A549 (cell line): ENCODE measurements around the gene TLX3. TPM values are rescaled to one million over a fixed set of nuclear protein-coding genes. Genes with fewer than 3 reads are reported as not detected.

ENCODE experiments used
- ATAC-seq, 2 experiments: fragments of 200-7000 bp in 1 of 2; fragments of >200 bp in 1 of 2; cut with Nextera tagmentation in 1 of 2; cut with Tn5 transposase in 1 of 2; 3 replicates each; pipeline versions ENCODE4 v1.8.0 to v1.9.1; 2018 to 2020; ENCODE audit warnings: mild to moderate bottlenecking in 1 of 2, moderate library complexity in 1 of 2
- CTCF ChIA-PET: fragments of 300-600 bp; sonication (Branson Sonifier 250); formaldehyde crosslinking; extraction: SDS; loops from one replicate; lab custom pipeline; 2021; ENCODE audit warnings: antibody characterized with exemption, inconsistent platforms; lab: Yijun Ruan, JAX
- POLR2A ChIA-PET: fragments of 350-600 bp; formaldehyde crosslinking; extraction: SDS; loops from one replicate; lab custom pipeline; 2021; ENCODE audit warnings: antibody characterized with exemption, inconsistent platforms; lab: Yijun Ruan, JAX
- DNase-seq, 2 experiments: peaks; one replicate each; pipeline versions ENCODE4 v3.0.0 to v3.0.0-alpha.2; 2011 to 2016; ENCODE audit warnings: low read depth in 1 of 2, low spot score in 1 of 2
- FAIRE-seq: peaks from 2 replicates; lab custom pipeline; 2011; peaks lifted over from hg19 to GRCh38; lab: Jason Lieb, UNC
- H3K27ac ChIP-seq, 2 experiments: fragments of >200 bp; sonication (Bioruptor Twin); formaldehyde crosslinking; 3 replicates each; pipeline ENCODE4 v1.5.1; 2016 to 2017
- H3K4me1 ChIP-seq: fragments of >200 bp; sonication (Bioruptor Twin); formaldehyde crosslinking; 3 replicates; pipeline ENCODE4 v1.6.1; 2016
- H3K4me2 ChIP-seq: fragments of >200 bp; sonication (Bioruptor Twin); formaldehyde crosslinking; 3 replicates; pipeline ENCODE4 v1.6.1; 2016
- H3K4me3 ChIP-seq: fragments of >200 bp; sonication (Bioruptor Twin); formaldehyde crosslinking; 3 replicates; pipeline ENCODE4 v1.5.1; 2016
- H3K9me3 ChIP-seq: fragments of >200 bp; sonication (Bioruptor Twin); formaldehyde crosslinking; 3 replicates; pipeline ENCODE4 v1.6.1; 2016
- CBX2 ChIP-seq: fragments of 200-600 bp; sonication (generic); IDR thresholded peaks from 2 replicates; pipeline ENCODE4 v1.6.1; 2016; ENCODE audit warnings: low read depth, mild to moderate bottlenecking, borderline replicate concordance
- CBX8 ChIP-seq: fragments of 200-600 bp; sonication (generic); IDR thresholded peaks from 2 replicates; pipeline ENCODE4 v1.6.1; 2016
- CEBPB ChIP-seq, 2 experiments: fragments of >200 bp in 1 of 2; sonication (Bioruptor Twin) in 1 of 2; formaldehyde crosslinking in 1 of 2; IDR thresholded peaks; 2 replicates each; pipeline ENCODE4 v1.6.1; 2012 to 2016
- CHD2 ChIP-seq: fragments of 150-350 bp; IDR thresholded peaks from 2 replicates; pipeline ENCODE4 v1.6.1; 2014; ENCODE audit warnings: low read length; ENCODE audit not compliant: partially characterized antibody
- CTCF ChIP-seq: fragments of >200 bp; sonication (Bioruptor Twin); formaldehyde crosslinking; IDR thresholded peaks from 3 replicates; pipeline ENCODE4 v1.5.1; 2016
- E2F6 ChIP-seq: IDR thresholded peaks from 2 replicates; pipeline ENCODE4 v1.6.1; 2012; ENCODE audit warnings: low read depth, borderline replicate concordance
- EHMT2 ChIP-seq: fragments of 200-600 bp; sonication (generic); IDR thresholded peaks from 2 replicates; pipeline ENCODE4 v1.6.1; 2016; ENCODE audit warnings: antibody characterized with exemption, low read depth, mild to moderate bottlenecking, moderate library complexity
- ESRRA ChIP-seq: fragments of 150-350 bp; IDR thresholded peaks from 2 replicates; pipeline ENCODE4 v1.6.1; 2014; ENCODE audit warnings: mild to moderate bottlenecking, low read length, borderline replicate concordance
- FOSL2 ChIP-seq, 2 experiments: fragments of 450-650 bp in 1 of 2; fragments of >200 bp in 1 of 2; sonication (Bioruptor Twin) in 1 of 2; formaldehyde crosslinking; IDR thresholded peaks; 2 replicates each; pipeline versions ENCODE4 v1.5.0 to v1.6.1; 2016 to 2020; ENCODE audit warnings: mild to moderate bottlenecking in 1 of 2, moderate library complexity in 1 of 2
- GATA3 ChIP-seq: IDR thresholded peaks from 2 replicates; pipeline ENCODE4 v1.6.1; 2012; ENCODE audit warnings: borderline replicate concordance
- HDAC2 ChIP-seq: fragments of 200-600 bp; sonication (generic); IDR thresholded peaks from 2 replicates; pipeline ENCODE4 v1.6.1; 2016
- HES2 ChIP-seq: fragments of >200 bp; sonication (Bioruptor Twin); formaldehyde crosslinking; IDR thresholded peaks from 2 replicates; pipeline ENCODE4 v1.6.1; 2016
- HEYL ChIP-seq: fragments of 250-450 bp; sonication (Bioruptor Pico); IDR thresholded peaks from 2 replicates; pipeline ENCODE4 v1.8.0; 2021; ENCODE audit warnings: mild to moderate bottlenecking, moderate library complexity
- HMGXB4 ChIP-seq: fragments of 250-450 bp; sonication (Bioruptor Pico); IDR thresholded peaks from 2 replicates; pipeline ENCODE4 v1.5.0; 2021; ENCODE audit warnings: mild to moderate bottlenecking, moderate library complexity, borderline replicate concordance
- HOXB13 ChIP-seq: fragments of 250-450 bp; sonication (Bioruptor Pico); IDR thresholded peaks from 2 replicates; pipeline ENCODE4 v1.5.0; 2020; ENCODE audit warnings: low read depth, mild to moderate bottlenecking, moderate library complexity
- JUN ChIP-seq, 2 experiments: fragments of >200 bp; sonication (Bioruptor Twin); formaldehyde crosslinking; IDR thresholded peaks; 2 replicates in 1 of 2; 3 replicates in 1 of 2; pipeline ENCODE4 v1.6.1; 2016 to 2017
- KDM5A ChIP-seq: fragments of 200-600 bp; sonication (generic); IDR thresholded peaks from 2 replicates; pipeline ENCODE4 v1.6.1; 2016; ENCODE audit warnings: antibody characterized with exemption, mild to moderate bottlenecking
- MAFK ChIP-seq: fragments of 450-650 bp; IDR thresholded peaks from 2 replicates; pipeline ENCODE4 v1.6.1; 2014; ENCODE audit not compliant: partially characterized antibody
- MAX ChIP-seq: IDR thresholded peaks from 2 replicates; pipeline ENCODE4 v1.6.1; 2012
- MYC ChIP-seq: IDR thresholded peaks from 2 replicates; pipeline ENCODE4 v1.6.1; 2012; ENCODE audit warnings: mild to moderate bottlenecking, inconsistent platforms, low read length, improper control_type of control experiment, borderline replicate concordance
- NFE2L2 ChIP-seq: fragments of 150-350 bp; conservative IDR thresholded peaks from 2 replicates; pipeline ENCODE4 v1.6.1; 2014; ENCODE audit warnings: low read length
- PHF8 ChIP-seq: fragments of 200-600 bp; sonication (generic); IDR thresholded peaks from 2 replicates; pipeline ENCODE4 v1.6.1; 2016; ENCODE audit warnings: low read depth, mild to moderate bottlenecking, antibody characterized with exemption, moderate library complexity, borderline replicate concordance
- RARB ChIP-seq: fragments of 250-450 bp; sonication (Bioruptor Pico); IDR thresholded peaks from 2 replicates; pipeline ENCODE4 v1.8.0; 2021; ENCODE audit warnings: mild to moderate bottlenecking, moderate library complexity
- RCOR1 ChIP-seq: fragments of 150-350 bp; IDR thresholded peaks from 2 replicates; pipeline ENCODE4 v1.6.1; 2014; ENCODE audit warnings: antibody characterized with exemption, low read length, low read depth
- RNF2 ChIP-seq: fragments of 200-600 bp; sonication (generic); IDR thresholded peaks from 2 replicates; pipeline ENCODE4 v1.6.1; 2016; ENCODE audit warnings: low read depth, mild to moderate bottlenecking, antibody characterized with exemption, moderate library complexity, borderline replicate concordance
- SMC3 ChIP-seq: fragments of >200 bp; sonication (Bioruptor Twin); formaldehyde crosslinking; IDR thresholded peaks from 3 replicates; pipeline ENCODE4 v1.6.1; 2018; ENCODE audit warnings: inconsistent platforms
- TFCP2L1 ChIP-seq: fragments of 250-450 bp; sonication (Bioruptor Pico); IDR thresholded peaks from 2 replicates; pipeline ENCODE4 v1.5.0; 2021; ENCODE audit warnings: mild to moderate bottlenecking
- WGBS: methylation state at CpG from one replicate; pipeline ENCODE4 v1.1.6; 2017; ENCODE audit errors: missing lambda C conversion rate; 5-methylcytosine and 5-hydroxymethylcytosine counted together
- polyA minus RNA-seq: library from RNA; depleted of rRNA, polyadenylated mRNA; stranded (reverse); fragments of >200 nt; gene quantifications from 2 replicates; pipeline ENCODE4 v1.2.3, GENCODE V29; 2011; rRNA and poly(A)+ RNA removed
- polyA plus RNA-seq, 4 experiments: library from polyadenylated mRNA; depleted of rRNA in 3 of 4; stranded (reverse); fragments of >200 nt; fragmentation: RNase III in 1 of 4; extraction: RNeasy Plus Mini Kit Qiagen cat#74134 plus additional on column Dnase treatment in 1 of 4; gene quantifications; 2 replicates in 3 of 4; 3 replicates in 1 of 4; pipeline ENCODE4 v1.2.3, GENCODE V29; 2011 to 2017

TLX3 gene
- polyA plus RNA-seq (2011; rRNA removed) (not detected in 2 replicates), polyA plus RNA-seq (2017; fragmentation: RNase III; extraction: RNeasy Plus Mini Kit Qiagen cat#74134 plus additional on column Dnase treatment) (not detected in 3 replicates), polyA minus RNA-seq (not detected in 2 replicates)
- not detected in 2 replicates for polyA plus RNA-seq (2012; cell fraction: cytosol; rRNA removed)
- polyA plus RNA-seq (2012; cell fraction: nucleus; rRNA removed) = not detected in 2 replicates

GRCh38 chr5:171308453-171309275, at the start of gene TLX3:
TLX3 (plus strand) TSS chr5:171309248; CDS start chr5:171309366, 118 bp downstream.
- Histone ChIP-seq H3K9me3 (no peaks in the 10 kb centered on the region), H3K4me2 (no peak within 1 kb of the TSS), H3K4me1 (no peaks in the 10 kb centered on the region), H3K4me3 (no peak within 1 kb of the TSS), H3K27ac (no peak within 1 kb of the TSS)
- WGBS = 90% methylated on average over 60 of the region's 73 CpGs
- DNase-seq = no peak
- TF ChIP-seq HEYL (CRISPR knock-in tag) (no peak), KDM5A (no peak), RCOR1 (no peak), CBX8 (no peak), HES2 (no peak), TFCP2L1 (no peak), HDAC2 (no peak), ESRRA (no peak), CTCF (no peak), CBX2 (no peak), NFE2L2 (no peak)
- ChIA-PET CTCF (interaction anchor here (1.0 to 1.6 kb wide), 2 partner anchors 32 to 34 kb away, joined by 3 to 6 read pairs; no protein-coding TSS in a partner anchor), POLR2A (no interaction called here)
- no peak for ATAC-seq
- no peak for FAIRE-seq

GRCh38 chr5:171261361-171261760, 47.7 kb upstream of the TLX3 start:
- Histone ChIP-seq H3K27ac (no peak overlapping the region), H3K9me3 (no peaks in the 10 kb centered on the region)
- WGBS = 81% methylated on average over 1 of the region's 1 CpG
- POLR2A ChIA-PET = no interaction called here
- TF ChIP-seq HEYL (CRISPR knock-in tag) (no peak), RARB (CRISPR knock-in tag) (no peak), GATA3 (no peak), MAFK (no peak), CBX2 (no peak), E2F6 (no peak), FOSL2 (IDR thresholded peaks at IDR 0.05) (no peak), FOSL2 (CRISPR knock-in tag; IDR thresholded peaks at IDR 0.05) (no peak), HOXB13 (no peak), CTCF (no peak), SMC3 (no peak), CEBPB (IDR thresholded peaks at IDR 0.05) (no peak), RNF2 (no peak), MYC (no peak), JUN (IDR thresholded peaks at IDR 0.05) (no peak), PHF8 (no peak), EHMT2 (no peak), HMGXB4 (no peak), CHD2 (no peak), MAX (no peak)
- TF ChIP-seq, all 56 proteins: peak for 0
- H3K4me1 ChIP-seq = no peaks in the 10 kb centered on the region
- no peak overlapping the region for H3K4me3 ChIP-seq
- CTCF ChIA-PET = interaction anchor here (2.2 kb wide), 1 partner anchor 21 kb away, joined by 7 read pairs; no protein-coding TSS in a partner anchor
- no peak for FAIRE-seq
- H3K4me2 ChIP-seq = no peak overlapping the region
- no peak for DNase-seq
- ATAC-seq = no peak
